ENCODE data around the gene ETFA.

DNA sequence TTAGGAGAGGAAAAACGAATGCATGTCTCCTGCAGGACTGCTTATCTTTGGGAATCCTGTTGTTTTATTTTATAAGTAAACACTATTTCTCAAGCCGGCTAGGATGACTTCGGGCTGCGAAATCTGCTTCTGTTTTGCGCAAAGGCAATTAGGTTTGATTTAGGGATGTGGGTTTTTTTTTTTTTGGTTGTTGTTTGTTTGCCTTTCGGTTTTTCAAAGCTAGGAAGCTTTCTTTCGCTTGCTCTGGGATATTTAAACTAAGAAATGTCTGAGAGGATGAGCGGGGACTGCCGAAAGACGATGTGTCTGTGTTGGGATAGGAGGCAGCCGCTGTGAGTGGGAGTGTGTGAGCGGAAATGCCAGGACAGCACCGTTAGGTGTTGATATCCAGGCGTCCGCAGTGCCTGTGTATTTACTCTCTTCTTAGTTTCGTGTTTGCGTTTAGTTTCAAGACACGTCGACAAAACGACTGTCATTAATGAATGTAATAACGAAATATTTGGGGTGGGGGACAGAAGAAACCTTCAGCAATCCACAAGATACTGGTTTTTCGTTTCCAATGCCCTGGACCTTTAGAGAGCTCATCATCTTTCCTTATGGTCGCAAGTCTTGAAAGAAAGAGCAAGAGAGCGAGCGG lies 25.9 kb upstream of the ETFA start:
- TF ChIP-seq, protein P1, sequence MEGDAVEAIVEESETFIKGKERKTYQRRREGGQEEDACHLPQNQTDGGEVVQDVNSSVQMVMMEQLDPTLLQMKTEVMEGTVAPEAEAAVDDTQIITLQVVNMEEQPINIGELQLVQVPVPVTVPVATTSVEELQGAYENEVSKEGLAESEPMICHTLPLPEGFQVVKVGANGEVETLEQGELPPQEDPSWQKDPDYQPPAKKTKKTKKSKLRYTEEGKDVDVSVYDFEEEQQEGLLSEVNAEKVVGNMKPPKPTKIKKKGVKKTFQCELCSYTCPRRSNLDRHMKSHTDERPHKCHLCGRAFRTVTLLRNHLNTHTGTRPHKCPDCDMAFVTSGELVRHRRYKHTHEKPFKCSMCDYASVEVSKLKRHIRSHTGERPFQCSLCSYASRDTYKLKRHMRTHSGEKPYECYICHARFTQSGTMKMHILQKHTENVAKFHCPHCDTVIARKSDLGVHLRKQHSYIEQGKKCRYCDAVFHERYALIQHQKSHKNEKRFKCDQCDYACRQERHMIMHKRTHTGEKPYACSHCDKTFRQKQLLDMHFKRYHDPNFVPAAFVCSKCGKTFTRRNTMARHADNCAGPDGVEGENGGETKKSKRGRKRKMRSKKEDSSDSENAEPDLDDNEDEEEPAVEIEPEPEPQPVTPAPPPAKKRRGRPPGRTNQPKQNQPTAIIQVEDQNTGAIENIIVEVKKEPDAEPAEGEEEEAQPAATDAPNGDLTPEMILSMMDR (IDR thresholded peaks at IDR 0.05 in 8 of 11, conservative IDR thresholded peaks at IDR 0.05 in 3 of 11) = no peak
- TF ChIP-seq POLR2A (IDR thresholded peaks at IDR 0.05) = no peak
- TF ChIP-seq POLR2AphosphoS5 (IDR thresholded peaks at IDR 0.05) = no peak
